PFSK-1 (cell line): ENCODE data around the gene COIL.

Experiments used
- FOXP2 ChIP-seq: optimal IDR thresholded peaks from 2 replicates; pipeline ENCODE3; 2011; ENCODE audit warnings: borderline replicate concordance, control low read depth, inconsistent platforms; ENCODE audit not compliant: insufficient read depth; ENCODE audit errors: extremely low read length, extremely low read depth
- POLR2AphosphoS5 ChIP-seq: IDR thresholded peaks from 2 replicates; pipeline ENCODE4 v1.6.1; 2012; ENCODE audit warnings: low read depth, mild to moderate bottlenecking, control low read depth, low read length, moderate library complexity
- REST ChIP-seq, 2 experiments: IDR thresholded peaks; 2 replicates each; pipeline versions ENCODE4 v1.6.1 to v1.8.0; 2011 to 2012; ENCODE audit warnings: low read depth in 2 of 2, low read length in 2 of 2, control low read depth in 1 of 2, inconsistent platforms in 1 of 2, mild to moderate bottlenecking in 1 of 2, moderate library complexity in 1 of 2; ENCODE audit not compliant: insufficient read depth in 1 of 2
- SIN3A ChIP-seq: IDR thresholded peaks from 2 replicates; pipeline ENCODE4 v1.6.1; 2012; ENCODE audit warnings: mild to moderate bottlenecking, low read length, moderate library complexity, borderline replicate concordance; ENCODE audit not compliant: insufficient read depth
- TAF1 ChIP-seq: IDR thresholded peaks from 2 replicates; pipeline ENCODE4 v1.6.1; 2012; ENCODE audit warnings: low read length, control low read depth, borderline replicate concordance; ENCODE audit not compliant: insufficient read depth

Gene COIL

GRCh38 chr17:56929362-56929969, 31.4 kb downstream of the COIL start:
- no peak for TF ChIP-seq FOXP2
- TF ChIP-seq SIN3A: no peak
- no peak for TF ChIP-seq TAF1
- TF ChIP-seq REST (IDR thresholded peaks at IDR 0.05; ENCODE audit: insufficient read depth in 1 of 2, low read depth in 2 of 2, low read length in 2 of 2): no peak
- TF ChIP-seq POLR2AphosphoS5: no peak

- TF ChIP-seq POLR2AphosphoS5: no peak
- TF ChIP-seq TAF1: no peak
- no peak for TF ChIP-seq FOXP2
- TF ChIP-seq REST (IDR thresholded peaks at IDR 0.05; ENCODE audit: insufficient read depth in 1 of 2, low read depth in 2 of 2, low read length in 2 of 2): no peak
- no peak for TF ChIP-seq SIN3A
Measured at GRCh38 chr17:56928586-56928985, 32.3 kb downstream of the COIL start.

- TF ChIP-seq FOXP2 (no peak), SIN3A (no peak), REST (IDR thresholded peaks at IDR 0.05; ENCODE audit: insufficient read depth in 1 of 2, low read depth in 2 of 2, low read length in 2 of 2) (no peak), POLR2AphosphoS5 (no peak), TAF1 (no peak)
Measured at GRCh38 chr17:56926704-56927103, 34.1 kb downstream of the COIL start.

- TF ChIP-seq FOXP2: no peak
Measured at GRCh38 chr17:56926270-56926669, 34.6 kb downstream of the COIL start.

GRCh38 chr17:56925088-56925487, 35.8 kb downstream of the COIL start:
- TF ChIP-seq FOXP2: no peak

GRCh38 chr17:56919717-56920116, 41.1 kb downstream of the COIL start:
- TF ChIP-seq POLR2AphosphoS5 (no peak), FOXP2 (no peak), TAF1 (no peak), SIN3A (no peak), REST (IDR thresholded peaks at IDR 0.05; ENCODE audit: insufficient read depth in 1 of 2, low read depth in 2 of 2, low read length in 2 of 2) (no peak)
